GM12872 (cell line): ENCODE measurements around the gene C1QTNF1.

Experiments
- TF ChIP-seq, protein P1 (sequence below): IDR thresholded peaks from 3 replicates; pipeline ENCODE4 v1.5.1; 2011; ENCODE audit warnings: low read depth, mild to moderate bottlenecking, low read length, moderate library complexity; ENCODE audit not compliant: insufficient read depth

C1QTNF1 gene

DNA sequence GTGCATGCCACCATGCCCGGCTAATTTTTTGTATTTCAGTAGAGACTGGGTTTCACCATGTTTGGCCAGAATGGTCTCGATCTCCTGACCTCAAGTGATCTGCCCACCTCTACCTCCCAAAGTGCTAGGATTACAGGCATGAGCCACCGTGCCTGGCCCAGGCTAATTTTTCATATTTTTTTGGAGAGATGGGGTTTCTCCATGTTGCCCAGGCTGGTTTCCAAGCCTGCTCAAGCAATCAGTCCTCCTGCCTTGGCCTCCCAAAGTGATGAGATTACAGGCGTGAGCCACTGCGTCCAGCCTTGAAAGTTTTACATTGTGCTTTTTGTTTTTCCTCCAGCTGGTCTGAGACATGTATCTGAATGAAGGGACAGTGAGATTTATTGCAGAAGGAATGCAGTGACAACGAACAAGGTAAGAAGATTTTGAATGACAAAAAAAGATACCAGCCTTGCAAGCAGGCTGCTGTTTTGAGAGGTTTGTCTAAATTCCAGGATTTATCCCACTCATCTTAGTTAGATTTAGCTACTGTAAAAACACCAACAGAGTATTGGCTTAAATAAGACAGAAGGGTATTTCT lies 47.3 kb downstream of the C1QTNF1 start:
- TF ChIP-seq, protein P1, sequence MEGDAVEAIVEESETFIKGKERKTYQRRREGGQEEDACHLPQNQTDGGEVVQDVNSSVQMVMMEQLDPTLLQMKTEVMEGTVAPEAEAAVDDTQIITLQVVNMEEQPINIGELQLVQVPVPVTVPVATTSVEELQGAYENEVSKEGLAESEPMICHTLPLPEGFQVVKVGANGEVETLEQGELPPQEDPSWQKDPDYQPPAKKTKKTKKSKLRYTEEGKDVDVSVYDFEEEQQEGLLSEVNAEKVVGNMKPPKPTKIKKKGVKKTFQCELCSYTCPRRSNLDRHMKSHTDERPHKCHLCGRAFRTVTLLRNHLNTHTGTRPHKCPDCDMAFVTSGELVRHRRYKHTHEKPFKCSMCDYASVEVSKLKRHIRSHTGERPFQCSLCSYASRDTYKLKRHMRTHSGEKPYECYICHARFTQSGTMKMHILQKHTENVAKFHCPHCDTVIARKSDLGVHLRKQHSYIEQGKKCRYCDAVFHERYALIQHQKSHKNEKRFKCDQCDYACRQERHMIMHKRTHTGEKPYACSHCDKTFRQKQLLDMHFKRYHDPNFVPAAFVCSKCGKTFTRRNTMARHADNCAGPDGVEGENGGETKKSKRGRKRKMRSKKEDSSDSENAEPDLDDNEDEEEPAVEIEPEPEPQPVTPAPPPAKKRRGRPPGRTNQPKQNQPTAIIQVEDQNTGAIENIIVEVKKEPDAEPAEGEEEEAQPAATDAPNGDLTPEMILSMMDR = no peak

DNA sequence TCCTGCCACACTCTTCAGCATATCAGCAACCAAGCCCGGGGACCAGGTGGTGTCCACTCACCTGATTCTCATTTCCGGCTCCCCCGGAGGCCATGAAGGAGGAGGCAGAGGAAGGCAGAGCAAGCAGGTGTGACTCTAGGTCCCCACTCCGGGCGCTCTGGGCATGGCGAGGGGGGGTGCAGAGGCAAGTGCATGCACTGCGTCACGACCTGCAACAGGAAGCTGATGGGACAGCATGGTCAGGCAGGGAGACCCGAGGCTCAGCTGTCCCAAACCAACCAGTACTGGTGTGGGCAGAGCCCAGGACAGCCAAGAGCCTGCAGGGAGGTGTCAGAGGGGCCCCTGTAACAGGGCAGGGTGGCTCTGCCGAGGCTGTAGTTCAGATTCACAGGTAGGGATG lies 48.6 kb downstream of the C1QTNF1 start:
- TF ChIP-seq, protein P1 = no peak

DNA sequence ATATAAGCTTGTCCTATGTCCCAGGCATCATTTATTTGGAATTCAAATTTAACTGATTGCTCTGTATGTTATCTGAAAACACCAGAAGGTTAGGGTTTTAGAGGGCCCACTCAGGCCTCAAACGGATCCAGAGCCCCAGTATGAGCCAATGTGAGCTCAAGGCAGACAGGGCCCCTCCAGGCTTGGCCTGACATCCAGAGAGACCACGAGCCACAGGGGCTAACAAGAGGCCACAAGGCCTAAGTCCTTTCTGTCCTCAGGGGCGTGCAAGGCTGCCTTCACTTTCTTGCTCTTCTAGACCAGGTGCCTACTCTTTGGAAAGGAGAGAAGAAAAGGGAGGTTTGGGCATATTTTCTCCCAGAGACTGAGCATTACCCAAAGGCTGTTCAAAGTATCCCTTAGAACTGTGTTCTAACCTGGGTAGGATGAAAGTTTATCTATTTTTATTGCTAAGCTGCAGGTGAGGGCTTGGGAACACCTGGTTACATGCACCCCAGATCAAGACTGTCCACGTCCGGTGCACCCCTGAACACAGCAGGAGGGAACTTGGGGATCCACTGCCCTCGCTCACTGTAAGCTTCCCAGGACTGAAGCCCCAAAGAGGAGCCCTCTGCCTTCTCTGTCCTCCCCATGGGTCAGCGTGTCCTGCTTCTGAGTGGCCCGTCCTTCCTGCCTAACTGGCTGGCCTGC lies 49.2 kb downstream of the C1QTNF1 start:
- TF ChIP-seq, protein P1 = no peak

DNA sequence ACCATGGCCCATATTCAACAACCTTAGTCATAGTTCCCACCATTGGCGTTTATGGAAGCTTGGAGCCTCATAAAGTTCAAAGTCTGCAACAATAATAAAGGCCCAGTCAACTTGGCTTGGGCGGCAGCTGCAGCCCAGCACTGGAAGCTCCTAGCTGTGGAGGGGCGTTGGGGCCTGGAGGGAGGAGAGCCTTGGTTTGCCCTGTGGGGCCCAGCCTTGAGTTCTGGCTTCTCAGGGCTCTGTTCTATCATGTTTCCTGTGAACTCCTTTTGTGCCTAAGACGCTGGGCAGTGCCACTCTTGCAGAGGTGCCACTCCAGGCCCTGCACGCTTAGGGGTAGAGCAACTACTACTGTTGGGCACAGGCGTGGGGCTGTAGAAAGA lies 49.7 kb downstream of the C1QTNF1 start:
- TF ChIP-seq, protein P1 = no peak

DNA sequence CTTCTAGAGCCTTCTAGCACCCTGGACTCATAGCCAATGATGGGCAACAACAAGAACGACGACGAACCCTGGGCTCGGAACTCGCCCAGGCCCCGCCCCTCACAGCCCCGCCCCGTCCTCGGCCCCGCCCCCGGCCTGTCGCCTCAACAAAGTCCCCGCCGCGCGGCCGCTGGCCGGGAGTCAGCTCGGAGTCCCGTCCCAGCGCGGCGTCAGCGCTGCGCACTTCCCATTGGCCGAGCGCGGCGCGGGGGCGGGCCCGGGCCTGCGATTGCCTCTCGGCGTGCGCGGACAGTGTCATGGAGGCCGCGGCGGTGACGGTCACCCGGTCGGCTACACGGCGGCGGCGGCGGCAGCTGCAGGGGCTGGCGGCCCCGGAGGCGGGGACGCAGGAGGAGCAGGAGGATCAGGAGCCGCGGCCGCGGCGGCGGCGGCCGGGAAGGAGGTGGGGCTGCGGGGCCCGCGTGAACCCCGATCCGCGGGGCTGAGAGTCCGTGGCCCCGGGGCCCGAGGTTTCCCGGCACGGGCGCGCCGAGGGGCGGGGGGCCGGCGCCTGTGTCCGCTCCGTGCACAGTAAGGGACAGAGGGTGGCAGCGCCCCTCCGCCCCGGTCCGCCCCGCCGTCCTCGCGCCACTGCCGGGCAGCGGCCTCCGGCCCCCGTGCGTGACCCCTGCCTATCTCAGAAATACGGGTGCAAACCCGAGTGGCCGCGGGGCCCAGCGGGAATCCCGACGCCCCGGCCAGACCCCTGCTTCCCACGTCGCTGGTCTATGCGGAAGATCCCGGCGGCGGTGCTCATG lies 50.9 kb downstream of the C1QTNF1 start, which contains the start of gene ENGASE:
ENGASE (plus strand) TSS at position 176 of the 797 bp plus-strand sequence; CDS start at position 297, 121 bp downstream.
- TF ChIP-seq, protein P1 = no peak

DNA sequence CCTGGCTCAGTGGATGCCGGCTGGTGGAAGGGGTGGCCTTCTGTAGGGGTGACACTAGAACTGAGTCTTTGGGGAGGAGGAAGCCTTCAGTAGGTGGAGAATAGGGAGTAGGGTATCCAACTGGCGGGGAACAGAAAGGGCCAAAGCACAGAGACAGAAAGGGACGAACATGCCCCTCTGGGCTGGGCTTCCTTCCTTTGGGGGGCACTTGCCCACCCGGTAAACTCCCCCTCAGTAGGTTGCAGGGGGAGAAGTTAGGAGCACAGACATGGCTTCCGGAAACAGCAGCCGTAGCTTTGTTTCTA lies 51.4 kb downstream of the C1QTNF1 start:
- TF ChIP-seq, protein P1 = no peak

DNA sequence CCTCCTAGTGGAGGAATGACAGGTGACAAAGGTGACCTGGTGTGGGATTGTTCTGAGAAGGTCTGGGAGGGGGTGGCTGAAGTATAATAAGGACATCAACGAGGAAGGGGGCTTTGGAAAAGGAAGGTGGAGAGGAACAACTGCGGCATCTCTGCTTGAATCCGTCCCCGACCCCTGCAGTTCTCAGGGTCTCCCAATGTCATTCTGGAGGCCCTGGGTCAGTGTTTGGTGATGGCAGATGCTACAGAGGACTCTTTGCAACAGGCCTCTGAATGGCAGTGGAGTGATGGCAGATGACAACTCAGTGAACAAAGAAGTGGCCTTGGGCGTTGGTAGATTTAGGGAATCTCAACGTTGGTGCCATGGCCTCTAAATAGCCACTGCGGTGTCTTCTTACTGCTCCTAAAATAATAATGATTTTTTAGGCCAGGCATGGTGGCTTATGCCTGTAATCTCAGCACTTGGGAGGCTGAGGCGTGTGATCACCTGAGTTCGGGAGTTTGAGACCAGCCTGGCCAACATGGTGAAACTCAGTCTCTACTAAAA lies 52.0 kb downstream of the C1QTNF1 start:
- TF ChIP-seq, protein P1 = no peak
